Astrocyte of the cerebellum (primary cell): Measurements from ENCODE around the gene TBC1D19.
"Not testable (repeated sequence)": the region's sequence is repeated elsewhere in the genome, so short reads cannot be mapped to it uniquely, and the experiment has no call there.

Source experiments
- DNase-seq: peaks from one replicate; pipeline ENCODE4 v3.0.0-alpha.2; 2011; ENCODE audit warnings: low read depth
- H3K4me3 ChIP-seq: 2 replicates; pipeline ENCODE4 v1.5.1; 2011; ENCODE audit warnings: mild to moderate bottlenecking, low read depth, low read length, moderate library complexity
- CTCF ChIP-seq: IDR thresholded peaks from 2 replicates; pipeline ENCODE4 v1.5.1; 2012; ENCODE audit warnings: low read length, low read depth, moderate library complexity, mild to moderate bottlenecking; ENCODE audit errors: missing control alignments
- in situ Hi-C: cut with HindIII; loops from 2 replicates; pipeline ENCODE4 v1.10.0; 2017; ENCODE audit warnings: low sequenced_read_pairs

The TBC1D19 gene

DNA sequence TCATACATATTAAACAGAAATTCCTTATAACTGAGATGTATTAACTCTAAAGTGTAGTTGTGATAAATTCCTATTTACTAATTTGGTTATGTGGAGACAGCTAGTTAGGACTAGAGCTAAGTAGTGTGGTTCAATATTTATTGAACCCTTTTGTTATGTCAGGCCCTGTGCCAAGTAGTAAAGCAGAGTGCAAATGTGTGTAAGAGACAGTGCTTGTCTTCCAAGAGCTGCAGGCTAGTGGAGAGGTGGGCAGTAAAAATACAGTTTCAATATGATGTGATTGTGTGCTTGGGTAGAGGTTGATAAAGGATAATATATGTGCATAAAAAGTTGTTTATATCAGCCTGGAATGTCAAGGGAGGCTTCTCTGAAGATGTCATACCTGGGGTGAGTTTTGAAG, 80.0 kb downstream of the TBC1D19 start:
- H3K4me3 ChIP-seq = no peak overlapping the region
- no peak for TF ChIP-seq CTCF
- in situ Hi-C loops = no loop called here
- no peak for DNase-seq

DNA sequence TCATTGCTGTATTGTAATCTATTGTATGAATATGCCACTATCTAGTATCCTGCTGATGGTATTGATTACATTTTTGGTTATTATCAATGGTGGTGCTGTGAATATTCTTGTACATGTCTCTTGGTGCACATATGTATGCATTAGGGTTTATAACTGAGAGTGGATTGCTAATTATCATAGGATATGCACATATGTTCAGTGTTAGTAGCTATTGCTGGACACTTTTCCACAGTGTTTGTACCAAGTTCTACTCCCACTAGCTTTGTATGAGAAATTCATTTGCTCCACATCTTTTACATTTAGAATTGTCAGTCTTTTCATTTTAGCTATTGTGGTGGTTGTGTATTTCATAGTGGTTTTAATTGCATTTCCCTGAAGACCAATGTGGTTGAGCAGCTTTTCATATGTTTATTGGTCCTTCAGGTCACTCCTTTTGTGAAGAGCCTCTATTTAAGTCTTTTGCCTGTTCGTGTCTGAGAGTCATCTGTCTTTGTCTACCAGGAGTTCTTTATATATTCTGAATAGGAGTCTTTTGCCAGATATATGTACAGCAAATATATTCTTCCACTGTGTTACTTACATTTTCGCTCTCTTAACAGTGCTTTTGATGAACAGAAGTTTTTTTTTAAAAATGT, 87.1 kb downstream of the TBC1D19 start:
- TF ChIP-seq CTCF = no peak
- DNase-seq = peak; percentile 6
- no peak overlapping the region for H3K4me3 ChIP-seq
- in situ Hi-C loops = no loop called here

DNA sequence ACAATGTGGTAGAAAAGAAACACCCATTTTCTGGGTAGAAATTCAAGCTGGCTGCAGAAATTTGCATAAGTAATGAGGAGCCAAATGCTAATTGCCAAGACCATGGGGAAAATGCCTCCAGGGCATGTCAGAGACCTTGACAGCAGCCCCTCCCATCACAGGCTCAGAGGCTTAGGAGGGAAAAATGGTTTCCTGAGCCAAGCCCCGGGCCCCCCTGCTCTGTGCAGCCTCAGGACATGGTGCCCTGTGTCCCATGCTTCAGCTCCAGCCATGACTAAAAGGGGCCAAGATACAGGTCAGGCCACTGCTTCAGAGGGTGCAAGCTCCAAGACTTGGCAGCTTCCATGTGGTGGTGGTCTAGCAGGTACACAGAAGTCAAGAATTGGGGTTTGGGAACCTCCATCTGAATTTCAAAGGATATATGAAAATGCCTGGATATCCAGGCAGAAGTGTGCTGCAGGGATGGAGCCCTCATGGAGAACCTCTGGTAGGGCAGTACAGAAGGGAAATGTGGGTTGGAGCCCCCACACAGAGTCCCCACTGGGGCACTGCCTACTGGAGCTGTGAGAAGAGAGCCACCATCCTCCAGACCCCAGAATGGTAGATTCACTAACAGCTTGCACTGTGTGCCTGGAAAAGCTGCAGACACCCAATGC, 95.3 kb downstream of the TBC1D19 start:
- H3K4me3 ChIP-seq, DNase-seq, in situ Hi-C loops: not testable (repeated sequence)

DNA sequence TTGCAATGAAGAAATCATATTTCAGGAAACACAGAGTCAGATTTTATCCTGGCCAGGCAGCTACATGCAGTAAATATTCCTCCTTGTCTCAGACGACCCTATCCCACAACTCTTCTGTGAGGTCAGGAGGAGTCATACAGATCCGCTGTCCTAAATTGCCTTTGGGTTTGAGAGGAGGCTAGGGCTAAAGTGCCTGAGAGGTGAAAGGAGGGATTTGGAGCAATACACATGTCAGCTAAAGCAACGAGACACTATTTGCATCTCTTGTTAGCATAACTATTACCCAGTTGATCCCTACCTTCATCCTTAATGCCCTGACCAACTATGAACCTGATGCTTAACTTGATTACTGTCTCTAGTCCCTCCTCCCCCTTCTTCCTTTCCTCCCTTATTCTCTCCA, 98.6 kb downstream of the TBC1D19 start:
- H3K4me3 ChIP-seq = no peak overlapping the region
- in situ Hi-C loops = no loop called here
- TF ChIP-seq CTCF = no peak
- DNase-seq = no peak

GRCh38 chr4:26685250-26685649, 101.4 kb downstream of the TBC1D19 start:
- TF ChIP-seq CTCF = no peak
- H3K4me3 ChIP-seq = no peak overlapping the region
- no peak for DNase-seq
- in situ Hi-C loops = no loop called here

- TF ChIP-seq CTCF = no peak
- DNase-seq = peak; percentile 77
- in situ Hi-C loops = no loop called here
- H3K4me3 ChIP-seq = no peak overlapping the region
These were observed 103.8 kb downstream of the TBC1D19 start for GRCh38 chr4:26687728-26688127.

DNA sequence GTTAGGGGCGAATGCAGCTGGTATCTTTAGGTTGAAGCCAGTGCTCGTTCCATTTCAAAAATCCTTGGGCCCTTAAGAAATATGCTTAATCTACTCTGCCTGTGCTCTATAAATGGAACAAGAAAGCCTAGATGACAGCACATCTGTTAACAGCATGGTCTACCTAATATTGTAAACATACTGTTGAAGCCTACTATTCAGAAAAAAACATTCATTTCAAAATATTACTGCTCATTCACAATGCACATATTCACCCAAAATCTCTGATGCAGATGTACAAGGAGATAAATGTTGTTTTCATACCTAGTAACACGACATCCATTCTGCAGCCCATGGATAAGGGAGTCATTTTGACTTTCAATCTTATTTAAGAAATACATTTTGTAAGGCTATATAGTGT, 106.6 kb downstream of the TBC1D19 start:
- no peak for TF ChIP-seq CTCF
- no peak overlapping the region for H3K4me3 ChIP-seq
- DNase-seq = no peak
- in situ Hi-C loops = no loop called here
